Skin epidermis (tissue), 12 donors: Measurements from ENCODE around the gene LIG1.
"Not testable (repeated sequence)": the region's sequence is repeated elsewhere in the genome, so short reads cannot be mapped to it uniquely, and the experiment has no call there.

ENCODE experiments used
- H3K27ac ChIP-seq, 21 experiments: fragments of 200-600 bp; sonication (generic) in 11 of 21; one replicate each; pipeline ENCODE4 v1.5.0; 2020; ENCODE audit warnings: mild to moderate bottlenecking in 3 of 21, inconsistent platforms in 2 of 21, moderate library complexity in 2 of 21
- H3K4me3 ChIP-seq, 7 experiments: fragments of 200-600 bp; sonication (generic) in 2 of 7; one replicate each; pipeline ENCODE4 v1.5.0; 2020; ENCODE audit warnings: inconsistent platforms in 2 of 7, mild to moderate bottlenecking in 2 of 7, moderate library complexity in 1 of 7

LIG1 gene

DNA sequence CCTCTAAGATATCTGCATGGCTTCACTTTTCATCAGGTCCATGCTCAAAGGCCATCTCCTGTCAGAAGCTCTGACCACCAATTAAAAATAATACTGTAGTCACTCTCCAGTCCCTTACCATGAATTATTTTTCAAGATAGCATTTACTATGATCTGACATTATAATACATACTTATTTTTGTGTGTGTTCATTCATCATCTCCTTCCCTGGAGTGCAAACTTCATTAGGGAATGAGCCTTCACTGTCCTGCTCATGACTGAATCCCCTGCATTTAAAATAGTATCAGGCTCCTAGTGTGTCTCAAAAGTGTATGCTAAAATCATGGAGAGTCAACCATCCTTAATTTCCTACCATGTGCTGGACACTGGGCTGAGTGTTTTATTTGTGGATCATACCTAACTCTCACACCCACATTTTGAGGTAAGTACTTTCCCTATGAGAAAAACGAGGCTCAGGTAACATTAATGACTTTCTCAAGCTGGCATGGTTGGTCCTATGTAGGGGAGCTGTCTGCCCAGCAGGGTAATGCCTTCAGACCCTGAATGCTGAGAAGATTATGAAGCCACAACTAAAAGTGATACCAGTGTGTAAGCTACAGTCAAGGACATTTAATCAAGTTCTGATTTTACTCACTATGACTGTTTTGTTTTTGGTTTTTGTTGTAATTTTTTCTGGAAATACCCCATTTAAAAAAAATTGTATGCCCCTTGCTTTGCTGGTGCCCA lies 75.9 kb downstream of the LIG1 start:
- Histone ChIP-seq H3K27ac (no peak overlapping the region), H3K4me3 (no peak overlapping the region)

GRCh38 chr19:48091111-48091718 lies 78.9 kb downstream of the LIG1 start:
- H3K4me3 ChIP-seq, H3K27ac ChIP-seq: not testable (repeated sequence)

GRCh38 chr19:48090281-48090802 lies 79.8 kb downstream of the LIG1 start:
- Histone ChIP-seq H3K4me3 (no peak overlapping the region), H3K27ac (no peak overlapping the region)

- H3K4me3 ChIP-seq, H3K27ac ChIP-seq: not testable (repeated sequence)
Measured at GRCh38 chr19:48088991-48089390, 81.2 kb downstream of the LIG1 start.

DNA sequence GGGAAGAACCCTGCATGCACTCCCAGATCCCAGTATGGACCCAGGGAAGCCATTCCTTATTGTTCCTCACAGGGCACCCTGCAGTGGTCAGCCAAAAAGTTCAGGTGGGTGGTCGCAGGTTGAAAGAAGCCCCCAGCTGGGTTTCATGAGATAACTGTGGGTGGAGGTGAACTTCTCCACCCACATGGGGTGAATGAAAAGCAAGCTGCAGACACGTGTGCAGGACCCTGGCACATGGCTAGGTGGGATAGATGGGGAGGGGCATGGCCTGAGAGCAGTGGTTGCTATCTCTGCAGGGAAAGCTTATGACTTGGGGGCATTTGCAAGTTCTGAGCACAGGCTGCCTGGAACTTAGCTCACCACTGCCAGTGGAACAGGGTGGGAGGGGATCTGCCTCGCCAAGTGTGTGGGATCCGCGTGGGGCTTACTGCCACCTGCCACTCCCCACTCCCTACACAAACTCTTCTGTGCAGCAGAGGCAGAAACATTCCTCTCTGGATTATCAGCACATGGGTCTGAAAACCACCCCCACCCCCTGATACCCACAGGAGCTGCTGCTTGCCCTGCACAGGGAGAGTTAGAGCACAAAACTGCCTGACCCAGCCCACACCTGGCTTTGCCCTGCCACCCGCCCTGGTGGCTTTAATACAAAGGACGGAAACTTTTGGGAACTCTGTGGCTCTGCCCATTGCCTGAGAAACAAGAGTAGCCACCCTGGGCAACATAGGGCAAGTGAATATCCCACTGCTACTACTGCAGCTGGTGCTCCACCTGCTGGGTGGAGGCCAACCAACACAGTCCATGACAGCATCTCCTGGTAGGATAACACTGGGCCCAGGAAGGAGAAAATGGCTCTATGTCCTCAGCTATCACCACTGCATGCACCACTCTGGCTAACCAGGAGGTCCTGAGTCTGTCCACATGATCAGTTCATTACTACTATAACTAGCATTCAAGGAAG lies 84.0 kb downstream of the LIG1 start:
- Histone ChIP-seq H3K27ac (no peak overlapping the region), H3K4me3 (no peak overlapping the region)

- Histone ChIP-seq H3K4me3 (no peak overlapping the region), H3K27ac (no peak overlapping the region)
Measured at GRCh38 chr19:48085076-48085475, 85.1 kb downstream of the LIG1 start.

DNA sequence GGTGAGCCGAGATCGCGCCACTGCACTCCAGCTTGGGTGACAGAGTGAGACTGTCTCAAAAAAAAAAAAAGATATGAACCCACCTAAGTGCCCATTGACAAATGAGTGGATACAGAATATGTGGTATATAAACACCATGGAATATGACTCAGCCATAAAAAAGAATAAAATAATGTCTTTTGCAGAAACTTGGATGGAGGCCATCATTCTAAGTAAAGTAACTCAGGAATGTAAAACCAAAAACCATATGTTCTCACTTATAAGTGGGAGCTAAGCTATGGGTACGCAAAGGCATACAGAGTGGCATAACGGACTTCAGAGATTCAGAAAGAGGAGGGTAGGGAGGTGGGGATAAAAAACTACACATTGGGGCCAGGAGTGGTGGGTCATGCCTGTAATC lies 89.0 kb downstream of the LIG1 start:
- H3K4me3 ChIP-seq: no peak overlapping the region
- H3K27ac ChIP-seq: no peak overlapping the region

- H3K27ac ChIP-seq, H3K4me3 ChIP-seq: not testable (repeated sequence)
Measured at GRCh38 chr19:48070177-48070769, 99.9 kb downstream of the LIG1 start.

DNA sequence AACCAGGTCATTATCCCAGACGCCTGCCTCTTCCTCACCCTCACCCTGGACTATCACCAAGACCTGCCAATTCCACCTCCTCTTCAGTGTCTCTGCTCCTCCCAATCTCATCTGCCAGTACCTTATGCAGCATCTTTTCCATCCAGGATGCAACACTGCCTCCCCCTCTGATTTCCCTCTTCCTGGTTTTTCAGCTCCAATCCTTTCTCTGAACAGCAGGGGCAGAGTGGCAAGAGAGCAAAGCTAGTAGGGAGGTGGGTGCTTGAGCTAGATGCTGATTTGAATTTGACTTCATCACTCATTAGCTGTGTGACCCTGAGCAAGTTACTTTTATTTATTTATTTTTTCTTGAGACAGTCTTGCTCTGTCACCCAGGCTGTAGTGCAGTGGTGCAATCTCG lies 100.7 kb downstream of the LIG1 start:
- H3K4me3 ChIP-seq: no peak overlapping the region

More for the DNA sequence above, 100.7 kb downstream of the LIG1 start:
- H3K27ac ChIP-seq: no peak overlapping the region
